NCI-H1436 treated with DMSO at 0.1 percent for 48 hours (cell line): Measurements from ENCODE around the gene FAM186B.
A peak's percentile ranks its signal among the peaks of the same experiment; 100 is the strongest.

ENCODE experiments used
- DNase-seq: peaks from one replicate; lab custom pipeline; 2025; lab: John Stamatoyannopoulos, UW

Gene FAM186B

GRCh38 chr12:49552014-49552413 is 53.4 kb downstream of the FAM186B start:
- no peak for DNase-seq

DNA sequence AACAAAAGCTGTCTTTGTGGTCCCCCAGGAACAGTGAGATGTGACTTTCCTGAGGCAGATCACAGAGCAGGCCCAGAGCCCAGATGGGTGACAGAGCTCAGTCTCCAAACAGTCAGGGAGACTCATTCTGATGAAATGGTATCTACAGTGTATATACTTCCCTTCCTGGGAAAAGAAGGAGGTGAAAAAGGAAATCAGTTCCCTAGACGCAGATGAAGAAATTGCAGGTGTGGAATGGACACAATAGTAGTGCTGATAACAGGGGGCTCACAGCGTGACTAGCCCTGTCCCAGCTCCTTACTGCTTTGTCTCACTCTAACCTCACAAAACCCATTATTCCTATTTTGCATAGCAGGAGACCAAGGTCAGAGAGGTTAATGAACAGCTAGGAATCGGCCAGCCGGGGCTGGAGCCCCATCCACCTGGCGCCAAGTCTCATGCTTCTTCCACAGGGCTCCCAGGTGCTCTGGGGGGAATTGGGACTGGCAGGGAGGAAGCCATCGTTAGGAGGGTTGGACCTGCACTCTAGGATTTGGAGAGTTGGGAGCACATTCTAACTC is 54.7 kb downstream of the FAM186B start:
- no peak for DNase-seq

GRCh38 chr12:49549735-49550692 is 55.4 kb downstream of the FAM186B start:
- DNase-seq, result peak; percentile 25

DNA sequence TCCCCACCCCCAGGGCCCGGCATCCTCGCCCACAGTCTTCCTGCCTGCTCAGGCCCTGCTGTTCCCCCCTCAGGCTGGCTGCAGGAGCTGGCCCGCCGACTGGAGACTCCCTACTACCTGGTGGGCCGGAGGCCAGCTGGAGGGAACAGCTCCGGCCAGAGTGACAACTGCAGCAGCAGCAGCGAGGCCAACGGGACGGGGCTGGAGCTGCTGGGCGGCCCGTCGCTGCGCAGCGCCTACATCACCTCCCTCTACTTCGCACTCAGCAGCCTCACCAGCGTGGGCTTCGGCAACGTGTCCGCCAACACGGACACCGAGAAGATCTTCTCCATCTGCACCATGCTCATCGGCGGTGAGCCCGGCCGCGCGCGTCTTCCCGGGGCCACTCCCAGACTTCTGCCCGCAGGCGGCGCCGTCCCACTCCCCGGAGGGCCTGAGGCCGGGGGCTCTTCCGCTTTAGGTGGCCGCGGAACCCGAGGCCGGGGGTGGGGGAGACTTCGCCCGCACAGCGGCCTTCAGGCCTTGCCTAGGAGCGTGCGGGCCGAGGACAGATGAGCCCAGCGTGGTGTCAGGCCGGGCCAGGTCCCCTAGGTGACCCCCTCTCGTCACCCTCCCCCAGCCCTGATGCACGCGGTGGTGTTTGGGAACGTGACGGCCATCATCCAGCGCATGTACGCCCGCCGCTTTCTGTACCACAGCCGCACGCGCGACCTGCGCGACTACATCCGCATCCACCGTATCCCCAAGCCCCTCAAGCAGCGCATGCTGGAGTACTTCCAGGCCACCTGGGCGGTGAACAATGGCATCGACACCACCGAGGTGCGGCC is 56.4 kb downstream of the FAM186B start:
- no peak for DNase-seq

DNA sequence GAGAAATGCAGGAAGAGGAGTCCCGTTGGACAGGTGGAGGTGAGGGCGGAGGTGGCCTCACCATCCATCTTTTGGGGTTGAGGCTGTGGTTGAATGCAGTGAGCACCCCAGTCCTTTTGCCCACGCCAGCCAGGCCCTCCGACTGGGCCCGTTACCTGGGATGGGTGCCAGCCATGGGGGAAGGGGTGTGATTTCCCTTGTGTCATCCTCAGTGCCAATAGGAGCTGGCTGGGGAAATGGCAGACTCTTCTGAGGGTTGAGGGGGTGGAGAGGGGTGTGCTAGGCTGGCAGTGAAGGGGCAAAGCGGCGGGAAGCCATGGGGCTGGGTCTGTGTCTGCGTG is 57.0 kb downstream of the FAM186B start:
- DNase-seq, result no peak

DNA sequence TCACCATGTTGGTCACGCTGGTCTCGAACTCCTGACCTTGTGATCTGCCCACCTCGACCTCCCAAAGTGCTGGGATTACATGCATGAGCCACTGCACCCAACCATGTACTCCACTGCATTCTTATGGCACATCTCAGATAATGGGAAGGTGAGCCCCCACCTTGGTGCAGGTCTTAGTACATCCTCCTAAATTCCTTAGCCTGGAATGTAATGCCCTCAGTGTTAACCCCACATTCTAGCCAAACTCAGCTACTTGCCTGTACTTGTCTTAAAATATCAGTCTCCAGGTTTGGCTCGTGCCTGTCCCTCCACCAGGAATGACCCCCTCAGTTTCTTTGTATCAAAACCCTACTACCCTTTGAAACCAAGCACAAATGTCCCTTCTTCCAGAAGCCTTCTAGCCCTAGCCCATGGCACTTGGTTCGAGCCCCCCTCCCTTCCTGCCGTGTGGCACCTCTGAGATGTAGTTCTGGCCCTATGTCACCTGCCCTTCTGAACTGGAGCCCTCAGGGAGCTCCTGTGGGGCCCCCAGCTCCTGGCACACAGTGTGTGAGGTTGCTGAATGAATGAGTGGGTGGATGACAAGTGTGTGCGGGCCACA is 58.2 kb downstream of the FAM186B start:
- DNase-seq, result no peak

DNA sequence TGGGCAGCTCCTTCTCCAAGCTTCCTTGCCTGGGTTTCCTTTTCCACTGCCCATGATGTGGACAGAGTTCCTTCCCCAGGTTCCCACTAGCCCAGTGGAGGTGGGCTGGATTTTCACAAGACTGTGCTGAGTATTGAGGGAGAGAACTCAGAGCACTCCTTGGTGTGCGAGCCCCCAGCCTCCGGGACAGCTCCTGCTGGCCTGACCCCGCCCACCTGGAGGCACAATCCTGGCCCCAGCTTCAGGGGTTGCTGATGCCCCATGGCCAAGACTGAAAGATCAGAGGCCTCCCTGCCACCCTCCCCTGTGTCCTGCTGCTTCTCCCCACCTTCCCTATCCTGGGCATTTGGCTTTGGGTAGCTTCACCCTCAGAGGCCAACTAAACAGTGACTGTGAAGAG is 59.0 kb downstream of the FAM186B start:
- DNase-seq, result no peak

DNA sequence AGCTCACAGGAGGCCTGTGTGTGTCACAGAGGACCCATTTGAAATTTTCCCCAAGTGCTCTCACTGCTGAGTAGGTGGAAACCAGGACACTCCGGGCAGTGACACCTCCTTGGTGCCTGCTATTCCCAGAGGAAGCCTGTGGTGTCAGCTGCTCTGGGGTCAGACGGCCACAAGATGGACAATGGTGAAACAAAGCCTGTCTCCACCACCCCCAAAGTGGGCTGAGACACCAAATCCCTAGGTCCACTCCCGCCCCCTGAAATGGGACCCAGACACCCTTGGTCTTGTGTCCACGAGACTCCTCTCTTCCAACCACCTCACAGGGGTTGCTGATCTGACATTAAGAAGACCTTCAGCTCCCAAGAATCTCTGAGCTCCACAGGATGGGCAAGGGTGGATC is 59.6 kb downstream of the FAM186B start:
- DNase-seq, result no peak

DNA sequence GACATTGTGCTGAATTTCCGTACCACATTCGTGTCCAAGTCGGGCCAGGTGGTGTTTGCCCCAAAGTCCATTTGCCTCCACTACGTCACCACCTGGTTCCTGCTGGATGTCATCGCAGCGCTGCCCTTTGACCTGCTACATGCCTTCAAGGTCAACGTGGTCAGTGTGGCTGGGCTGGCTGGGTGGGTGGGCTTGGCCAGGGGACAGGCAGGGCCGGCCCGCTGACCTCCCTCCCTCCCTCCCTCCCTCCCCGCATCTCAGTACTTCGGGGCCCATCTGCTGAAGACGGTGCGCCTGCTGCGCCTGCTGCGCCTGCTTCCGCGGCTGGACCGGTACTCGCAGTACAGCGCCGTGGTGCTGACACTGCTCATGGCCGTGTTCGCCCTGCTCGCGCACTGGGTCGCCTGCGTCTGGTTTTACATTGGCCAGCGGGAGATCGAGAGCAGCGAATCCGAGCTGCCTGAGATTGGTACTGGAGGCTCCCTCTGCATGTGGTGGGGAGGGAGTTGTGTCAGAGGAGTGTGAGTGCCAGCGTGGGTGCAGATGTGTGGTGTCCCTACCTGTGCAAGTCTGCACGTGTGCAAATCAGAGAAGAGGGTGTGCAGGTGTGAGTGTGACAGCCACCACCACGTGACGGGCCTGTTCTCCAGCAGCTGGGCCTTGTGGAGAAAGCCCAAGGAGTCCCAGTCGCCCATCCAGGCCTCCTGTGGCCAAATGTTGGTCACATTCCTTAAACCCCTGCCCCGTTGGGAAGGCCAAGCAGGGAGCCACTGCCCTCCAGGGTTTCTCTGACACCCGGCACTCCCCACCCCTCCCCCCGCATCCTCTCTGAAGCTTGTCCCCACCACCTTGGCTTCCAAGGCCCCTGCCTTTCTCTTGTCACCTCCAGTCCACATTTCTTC is 61.3 kb downstream of the FAM186B start:
- DNase-seq, result no peak

DNA sequence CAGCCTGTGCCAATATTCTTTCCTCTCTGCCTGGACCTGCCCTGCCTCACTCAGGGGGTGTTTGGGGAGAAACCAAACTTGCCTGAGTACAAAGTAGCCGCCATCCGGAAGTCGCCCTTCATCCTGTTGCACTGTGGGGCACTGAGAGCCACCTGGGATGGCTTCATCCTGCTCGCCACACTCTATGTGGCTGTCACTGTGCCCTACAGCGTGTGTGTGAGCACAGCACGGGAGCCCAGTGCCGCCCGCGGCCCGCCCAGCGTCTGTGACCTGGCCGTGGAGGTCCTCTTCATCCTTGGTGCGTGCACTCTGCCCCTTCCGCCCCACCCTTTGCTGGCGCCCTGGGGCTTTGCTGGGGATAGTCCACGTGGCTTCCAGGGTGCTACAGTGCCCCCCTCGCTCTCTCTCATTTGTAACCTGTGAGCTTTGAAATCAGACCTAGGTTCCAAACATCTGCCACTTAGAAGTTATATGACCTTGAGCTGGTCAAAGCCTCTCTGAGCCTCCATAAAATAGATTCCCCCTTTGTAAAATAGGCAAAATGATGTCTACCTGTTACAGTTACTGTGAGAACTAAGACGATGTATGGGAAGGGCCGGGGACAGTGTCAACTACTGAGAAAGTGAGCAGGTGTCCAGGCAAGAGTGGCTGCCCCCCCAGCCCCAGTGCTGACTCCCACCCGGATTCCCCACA is 62.1 kb downstream of the FAM186B start:
- no peak for DNase-seq

GRCh38 chr12:49542592-49543160 is 62.8 kb downstream of the FAM186B start:
- no peak for DNase-seq

DNA sequence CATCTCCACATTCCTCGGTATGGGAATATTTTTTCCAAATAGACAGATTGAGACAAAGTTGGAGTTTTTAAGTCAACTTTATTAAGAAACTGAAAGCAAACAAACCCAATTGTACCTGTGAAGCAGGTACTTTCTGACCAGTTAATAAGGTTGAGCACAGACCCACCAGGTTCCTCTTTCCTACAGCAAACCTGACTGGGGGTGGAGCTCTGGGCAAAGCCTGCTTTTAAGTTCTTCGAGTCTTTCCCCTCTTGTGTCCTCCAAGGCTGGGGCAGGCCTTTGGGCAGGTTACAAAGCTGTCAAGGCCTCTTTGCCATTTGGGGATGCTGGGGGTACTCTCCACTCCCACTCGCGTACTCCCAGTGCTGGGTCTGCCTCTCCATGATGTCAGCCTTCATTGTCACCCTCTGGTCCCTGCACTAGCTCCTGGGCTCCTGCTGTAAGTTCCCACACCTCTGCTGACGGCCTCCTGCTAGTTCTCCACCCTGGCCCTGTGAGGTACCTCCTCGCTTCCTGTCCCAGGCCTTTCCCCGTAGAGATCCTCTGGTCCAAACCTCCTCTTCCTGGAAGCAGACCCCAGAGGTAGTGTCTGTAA is 63.4 kb downstream of the FAM186B start:
- no peak for DNase-seq

- DNase-seq, result no peak
Observed at GRCh38 chr12:49541140-49541861, 64.1 kb downstream of the FAM186B start.

- no peak for DNase-seq
Observed at GRCh38 chr12:49540229-49541139, 65.0 kb downstream of the FAM186B start.

- no peak for DNase-seq
Observed at GRCh38 chr12:49539406-49540228, 65.8 kb downstream of the FAM186B start.

- peak; percentile 59 for DNase-seq
Observed at GRCh38 chr12:49538510-49539403, 66.7 kb downstream of the FAM186B start, which contains the start of gene KCNH3. KCNH3 (plus strand) TSS chr12:49539030; CDS start chr12:49539417, 387 bp downstream.
